Stimulated activated CD4-positive, alpha-beta T cell treated with anti-CD3 and anti-CD28 coated beads, Interleukin-2, amount 100 ng/mL, for 4 hours (primary cell): ENCODE measurements around the gene EXOC3L1.

Experiments
- DNase-seq: peaks from one replicate; pipeline ENCODE4 v3.0.0-alpha.2; 2020; ENCODE audit warnings: low read depth

EXOC3L1 gene

GRCh38 chr16:67197704-67198103 is 7.8 kb upstream of the EXOC3L1 start:
- DNase-seq, result no peak

GRCh38 chr16:67196881-67197280 is 6.9 kb upstream of the EXOC3L1 start:
- DNase-seq, result no peak

- DNase-seq, result no peak
Observed at GRCh38 chr16:67195676-67196075, 5.7 kb upstream of the EXOC3L1 start.

GRCh38 chr16:67194260-67194659 is 4.3 kb upstream of the EXOC3L1 start:
- DNase-seq, result no peak

- no peak for DNase-seq
Observed at GRCh38 chr16:67193536-67193935, 3.6 kb upstream of the EXOC3L1 start.

GRCh38 chr16:67192781-67193361 is 2.9 kb upstream of the EXOC3L1 start:
- DNase-seq, result no peak

GRCh38 chr16:67191995-67192681 is 2.2 kb upstream of the EXOC3L1 start, which contains the start of gene E2F4:
E2F4 (plus strand) TSS chr16:67192155; CDS start chr16:67192228, 73 bp downstream.
- DNase-seq, result peak; percentile 78

GRCh38 chr16:67191411-67191994 is 1.6 kb upstream of the EXOC3L1 start:
- no peak for DNase-seq

GRCh38 chr16:67190448-67191399 is 788 bp upstream of the EXOC3L1 start:
- no peak for DNase-seq

- no peak for DNase-seq
Observed at GRCh38 chr16:67188798-67189197, 1.1 kb downstream of the EXOC3L1 start.

- no peak for DNase-seq
Observed at GRCh38 chr16:67188323-67188722, 1.6 kb downstream of the EXOC3L1 start.

- DNase-seq, result no peak
Observed at GRCh38 chr16:67187175-67187890, 2.6 kb downstream of the EXOC3L1 start.

GRCh38 chr16:67186550-67186950 is 3.4 kb downstream of the EXOC3L1 start:
- DNase-seq, result no peak

GRCh38 chr16:67185651-67186134 is 4.2 kb downstream of the EXOC3L1 start:
- DNase-seq, result no peak

GRCh38 chr16:67184995-67185650 is 4.8 kb downstream of the EXOC3L1 start:
- DNase-seq, result peak; percentile 67

GRCh38 chr16:67184453-67184994 is 5.4 kb downstream of the EXOC3L1 start:
- no peak for DNase-seq

GRCh38 chr16:67183627-67184452 is 6.1 kb downstream of the EXOC3L1 start, which contains the start of gene MATCAP1:
MATCAP1 (minus strand) TSS chr16:67183963; CDS start chr16:67180610, 3,353 bp downstream.
- DNase-seq, result peak; percentile 92

- no peak for DNase-seq
Observed at GRCh38 chr16:67183284-67183626, 6.7 kb downstream of the EXOC3L1 start.

GRCh38 chr16:67182288-67182687 is 7.6 kb downstream of the EXOC3L1 start:
- DNase-seq, result no peak

- DNase-seq, result no peak
Observed at GRCh38 chr16:67181346-67181745, 8.6 kb downstream of the EXOC3L1 start.
